ENCODE data around the gene AQP12A.

DNA sequence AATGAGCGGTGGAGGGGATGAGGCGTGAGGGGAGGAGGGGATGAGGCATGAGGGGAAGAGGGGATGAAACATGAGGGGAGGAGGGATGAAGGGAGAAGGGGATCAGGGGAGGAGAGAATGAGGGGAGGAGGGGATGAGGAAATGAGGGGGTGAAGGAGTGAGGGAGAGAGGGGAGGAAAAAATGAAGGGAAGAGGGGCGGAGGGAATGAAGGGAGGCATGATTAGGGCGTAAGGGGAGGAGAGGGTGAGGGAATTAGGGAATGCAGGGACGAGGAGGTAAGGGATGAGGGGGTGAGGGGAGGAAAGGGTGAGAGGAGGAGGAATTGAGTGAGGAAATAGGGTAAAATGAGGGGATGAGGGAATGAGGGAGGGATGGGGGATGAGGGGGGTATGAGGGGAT is 40.5 kb downstream of the AQP12A start:
- no peak for TF ChIP-seq CTCF (IDR thresholded peaks at IDR 0.05)
- no peak for TF ChIP-seq POLR2A (IDR thresholded peaks at IDR 0.05)

Data from heart left ventricle (tissue), 13 donors.